OCI-LY7 (cell line): ENCODE measurements around the gene KCNA3.

Experiments used
- CTCF ChIP-seq: fragments of 200-600 bp; sonication (generic); conservative IDR thresholded peaks from 2 replicates; pipeline ENCODE4 v1.5.1; 2014; ENCODE audit warnings: mild to moderate bottlenecking, antibody characterized with exemption, low read length, moderate library complexity, mixed read lengths
- EZH2phosphoT487 ChIP-seq: fragments of 200-600 bp; sonication (generic); IDR thresholded peaks from 2 replicates; pipeline ENCODE4 v1.6.1; 2018; ENCODE audit warnings: low read depth, borderline replicate concordance, mild to moderate bottlenecking, mixed run types, antibody characterized with exemption, low read length, moderate library complexity, mixed read lengths

GRCh38 chr1:110645821-110646735 is 28.7 kb downstream of the KCNA3 start:
- TF ChIP-seq CTCF (no peak), EZH2phosphoT487 (no peak)
